Measurements from ENCODE around the gene ZIC2. TPM values are rescaled to one million over a fixed set of nuclear protein-coding genes. Genes with fewer than 3 reads are reported as not detected.

ZIC2 gene
- total RNA-seq, 1 donor from 2014 or later: not detected

DNA sequence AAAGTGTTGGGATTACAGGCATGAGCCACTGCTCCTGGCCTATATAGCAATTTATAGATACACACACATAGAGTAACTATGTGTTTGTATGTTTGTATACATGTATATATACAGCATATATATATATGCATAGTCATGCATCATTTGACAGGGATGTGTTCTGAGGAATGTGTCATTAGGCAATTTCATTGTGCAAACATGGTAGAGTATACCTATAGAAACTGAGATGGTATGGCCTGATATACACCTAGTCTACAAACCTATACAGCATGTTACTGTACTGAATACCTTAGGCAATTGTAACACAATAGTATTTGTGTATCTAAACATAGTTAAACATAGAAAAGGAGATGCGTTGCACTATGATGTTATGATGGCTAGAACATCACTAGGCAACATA lies 54.4 kb downstream of the ZIC2 start:
- TF ChIP-seq, protein P1, sequence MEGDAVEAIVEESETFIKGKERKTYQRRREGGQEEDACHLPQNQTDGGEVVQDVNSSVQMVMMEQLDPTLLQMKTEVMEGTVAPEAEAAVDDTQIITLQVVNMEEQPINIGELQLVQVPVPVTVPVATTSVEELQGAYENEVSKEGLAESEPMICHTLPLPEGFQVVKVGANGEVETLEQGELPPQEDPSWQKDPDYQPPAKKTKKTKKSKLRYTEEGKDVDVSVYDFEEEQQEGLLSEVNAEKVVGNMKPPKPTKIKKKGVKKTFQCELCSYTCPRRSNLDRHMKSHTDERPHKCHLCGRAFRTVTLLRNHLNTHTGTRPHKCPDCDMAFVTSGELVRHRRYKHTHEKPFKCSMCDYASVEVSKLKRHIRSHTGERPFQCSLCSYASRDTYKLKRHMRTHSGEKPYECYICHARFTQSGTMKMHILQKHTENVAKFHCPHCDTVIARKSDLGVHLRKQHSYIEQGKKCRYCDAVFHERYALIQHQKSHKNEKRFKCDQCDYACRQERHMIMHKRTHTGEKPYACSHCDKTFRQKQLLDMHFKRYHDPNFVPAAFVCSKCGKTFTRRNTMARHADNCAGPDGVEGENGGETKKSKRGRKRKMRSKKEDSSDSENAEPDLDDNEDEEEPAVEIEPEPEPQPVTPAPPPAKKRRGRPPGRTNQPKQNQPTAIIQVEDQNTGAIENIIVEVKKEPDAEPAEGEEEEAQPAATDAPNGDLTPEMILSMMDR (conservative IDR thresholded peaks at IDR 0.05; ENCODE audit: low read depth, low read length): no peak
- DNase-seq (ENCODE audit: low read depth): no peak
- H3K4me3 ChIP-seq (ENCODE audit: low read depth, low read length): no peak overlapping the region

Other genes starting within 250 kb of the ZIC2 start
- gene ZIC5, start 10.0 kb upstream of the ZIC2 start, total RNA-seq: not detected in 2 replicates
- 14.4 and 17.8 TPM in 2 replicates for gene PCCA, start 107.3 kb downstream of the ZIC2 start, total RNA-seq